ENCODE data around the gene MSRB1. TPM values are rescaled to one million over a fixed set of nuclear protein-coding genes. Genes with fewer than 3 reads are reported as not detected.

MSRB1 gene
- total and polyA plus RNA-seq, 2 of the 13 experiments (the other 11 are each of a cell fraction or from before 2014, with no cell fraction given), result 32.1 to 75.4 TPM

GRCh38 chr16:1929578-1930337 lies 13.2 kb downstream of the MSRB1 start (continued):
- TF ChIP-seq, protein P1, sequence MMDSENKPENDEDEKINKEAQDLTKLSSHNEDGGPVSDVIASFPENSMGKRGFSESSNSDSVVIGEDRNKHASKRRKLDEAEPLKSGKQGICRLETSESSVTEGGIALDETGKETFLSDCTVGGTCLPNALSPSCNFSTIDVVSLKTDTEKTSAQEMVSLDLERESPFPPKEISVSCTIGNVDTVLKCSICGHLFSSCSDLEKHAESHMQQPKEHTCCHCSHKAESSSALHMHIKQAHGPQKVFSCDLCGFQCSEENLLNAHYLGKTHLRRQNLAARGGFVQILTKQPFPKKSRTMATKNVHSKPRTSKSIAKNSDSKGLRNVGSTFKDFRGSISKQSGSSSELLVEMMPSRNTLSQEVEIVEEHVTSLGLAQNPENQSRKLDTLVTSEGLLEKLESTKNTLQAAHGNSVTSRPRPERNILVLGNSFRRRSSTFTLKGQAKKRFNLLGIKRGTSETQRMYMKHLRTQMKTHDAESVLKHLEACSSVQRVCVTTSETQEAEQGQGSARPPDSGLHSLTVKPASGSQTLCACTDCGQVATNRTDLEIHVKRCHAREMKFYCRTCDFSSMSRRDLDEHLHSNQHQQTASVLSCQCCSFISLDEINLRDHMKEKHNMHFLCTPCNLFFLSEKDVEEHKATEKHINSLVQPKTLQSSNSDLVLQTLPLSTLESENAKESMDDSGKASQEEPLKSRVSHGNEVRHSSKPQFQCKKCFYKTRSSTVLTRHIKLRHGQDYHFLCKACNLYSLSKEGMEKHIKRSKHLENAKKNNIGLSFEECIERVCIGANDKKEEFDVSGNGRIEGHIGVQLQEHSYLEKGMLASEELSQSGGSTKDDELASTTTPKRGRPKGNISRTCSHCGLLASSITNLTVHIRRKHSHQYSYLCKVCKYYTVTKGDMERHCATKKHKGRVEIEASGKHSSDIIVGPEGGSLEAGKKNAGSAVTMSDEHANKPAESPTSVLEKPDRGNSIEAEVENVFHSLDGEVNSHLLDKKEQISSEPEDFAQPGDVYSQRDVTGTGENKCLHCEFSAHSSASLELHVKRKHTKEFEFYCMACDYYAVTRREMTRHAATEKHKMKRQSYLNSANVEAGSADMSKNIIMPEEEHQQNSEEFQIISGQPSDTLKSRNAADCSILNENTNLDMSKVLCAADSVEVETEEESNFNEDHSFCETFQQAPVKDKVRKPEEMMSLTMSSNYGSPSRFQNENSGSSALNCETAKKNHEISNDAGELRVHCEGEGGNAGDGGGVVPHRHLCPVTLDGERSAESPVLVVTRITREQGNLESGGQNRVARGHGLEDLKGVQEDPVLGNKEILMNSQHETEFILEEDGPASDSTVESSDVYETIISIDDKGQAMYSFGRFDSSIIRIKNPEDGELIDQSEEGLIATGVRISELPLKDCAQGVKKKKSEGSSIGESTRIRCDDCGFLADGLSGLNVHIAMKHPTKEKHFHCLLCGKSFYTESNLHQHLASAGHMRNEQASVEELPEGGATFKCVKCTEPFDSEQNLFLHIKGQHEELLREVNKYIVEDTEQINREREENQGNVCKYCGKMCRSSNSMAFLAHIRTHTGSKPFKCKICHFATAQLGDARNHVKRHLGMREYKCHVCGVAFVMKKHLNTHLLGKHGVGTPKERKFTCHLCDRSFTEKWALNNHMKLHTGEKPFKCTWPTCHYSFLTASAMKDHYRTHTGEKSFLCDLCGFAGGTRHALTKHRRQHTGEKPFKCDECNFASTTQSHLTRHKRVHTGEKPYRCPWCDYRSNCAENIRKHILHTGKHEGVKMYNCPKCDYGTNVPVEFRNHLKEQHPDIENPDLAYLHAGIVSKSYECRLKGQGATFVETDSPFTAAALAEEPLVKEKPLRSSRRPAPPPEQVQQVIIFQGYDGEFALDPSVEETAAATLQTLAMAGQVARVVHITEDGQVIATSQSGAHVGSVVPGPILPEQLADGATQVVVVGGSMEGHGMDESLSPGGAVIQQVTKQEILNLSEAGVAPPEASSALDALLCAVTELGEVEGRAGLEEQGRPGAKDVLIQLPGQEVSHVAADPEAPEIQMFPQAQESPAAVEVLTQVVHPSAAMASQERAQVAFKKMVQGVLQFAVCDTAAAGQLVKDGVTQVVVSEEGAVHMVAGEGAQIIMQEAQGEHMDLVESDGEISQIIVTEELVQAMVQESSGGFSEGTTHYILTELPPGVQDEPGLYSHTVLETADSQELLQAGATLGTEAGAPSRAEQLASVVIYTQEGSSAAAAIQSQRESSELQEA (CRISPR knock-in tag; IDR thresholded peaks at IDR 0.05; ENCODE audit: not compliant biosample characterization), result no peak
- TF ChIP-seq ZNF572 (CRISPR knock-in tag; IDR thresholded peaks at IDR 0.05) (no peak), ZNF460 (CRISPR knock-in tag; IDR thresholded peaks at IDR 0.05; ENCODE audit: borderline replicate concordance) (no peak), ZNF547 (CRISPR knock-in tag; IDR thresholded peaks at IDR 0.05) (peak; percentile 91), ZNF670 (CRISPR knock-in tag; IDR thresholded peaks at IDR 0.05; ENCODE audit: borderline replicate concordance) (no peak; the same call in 1 of the 2 replicates), SETDB1 (CRISPR knock-in tag; IDR thresholded peaks at IDR 0.05; ENCODE audit: borderline replicate concordance) (no peak), EZH2 (conservative IDR thresholded peaks at IDR 0.05; ENCODE audit: low read depth, low read length) (no peak), SP140L (CRISPR knock-in tag; IDR thresholded peaks at IDR 0.05; ENCODE audit: borderline replicate concordance) (no peak), ZBTB39 (CRISPR knock-in tag; IDR thresholded peaks at IDR 0.05) (peak; percentile 48; the same call in 1 of the 2 replicates), ZBTB21 (CRISPR knock-in tag; IDR thresholded peaks at IDR 0.05) (no peak), STAG1 (CRISPR knock-in tag; IDR thresholded peaks at IDR 0.05) (peak; percentile 90), CENPX (CRISPR knock-in tag; IDR thresholded peaks at IDR 0.05) (no peak), TAF1 (CRISPR knock-in tag; IDR thresholded peaks at IDR 0.05) (0 out of 2 replicates have a peak, but pooled peaks have one; percentile 24), WIZ (CRISPR knock-in tag; IDR thresholded peaks at IDR 0.05) (peak; percentile 47; the same call in 1 of the 2 replicates), ASH2L (IDR thresholded peaks at IDR 0.05; ENCODE audit: insufficient read length, low read depth, low read length) (peak; percentile 26), NBN (conservative IDR thresholded peaks at IDR 0.05) (no peak), ZNF672 (CRISPR knock-in tag; IDR thresholded peaks at IDR 0.05) (no peak)
- TF ChIP-seq, protein P2, sequence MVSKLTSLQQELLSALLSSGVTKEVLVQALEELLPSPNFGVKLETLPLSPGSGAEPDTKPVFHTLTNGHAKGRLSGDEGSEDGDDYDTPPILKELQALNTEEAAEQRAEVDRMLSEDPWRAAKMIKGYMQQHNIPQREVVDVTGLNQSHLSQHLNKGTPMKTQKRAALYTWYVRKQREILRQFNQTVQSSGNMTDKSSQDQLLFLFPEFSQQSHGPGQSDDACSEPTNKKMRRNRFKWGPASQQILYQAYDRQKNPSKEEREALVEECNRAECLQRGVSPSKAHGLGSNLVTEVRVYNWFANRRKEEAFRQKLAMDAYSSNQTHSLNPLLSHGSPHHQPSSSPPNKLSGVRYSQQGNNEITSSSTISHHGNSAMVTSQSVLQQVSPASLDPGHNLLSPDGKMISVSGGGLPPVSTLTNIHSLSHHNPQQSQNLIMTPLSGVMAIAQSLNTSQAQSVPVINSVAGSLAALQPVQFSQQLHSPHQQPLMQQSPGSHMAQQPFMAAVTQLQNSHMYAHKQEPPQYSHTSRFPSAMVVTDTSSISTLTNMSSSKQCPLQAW (CRISPR knock-in tag; IDR thresholded peaks at IDR 0.05), result no peak

Measured in HepG2 (cell line).